ENCODE measurements around the gene CSAG3.
"Not testable (repeated sequence)": the region's sequence is repeated elsewhere in the genome, so short reads cannot be mapped to it uniquely, and the experiment has no call there.

DNA sequence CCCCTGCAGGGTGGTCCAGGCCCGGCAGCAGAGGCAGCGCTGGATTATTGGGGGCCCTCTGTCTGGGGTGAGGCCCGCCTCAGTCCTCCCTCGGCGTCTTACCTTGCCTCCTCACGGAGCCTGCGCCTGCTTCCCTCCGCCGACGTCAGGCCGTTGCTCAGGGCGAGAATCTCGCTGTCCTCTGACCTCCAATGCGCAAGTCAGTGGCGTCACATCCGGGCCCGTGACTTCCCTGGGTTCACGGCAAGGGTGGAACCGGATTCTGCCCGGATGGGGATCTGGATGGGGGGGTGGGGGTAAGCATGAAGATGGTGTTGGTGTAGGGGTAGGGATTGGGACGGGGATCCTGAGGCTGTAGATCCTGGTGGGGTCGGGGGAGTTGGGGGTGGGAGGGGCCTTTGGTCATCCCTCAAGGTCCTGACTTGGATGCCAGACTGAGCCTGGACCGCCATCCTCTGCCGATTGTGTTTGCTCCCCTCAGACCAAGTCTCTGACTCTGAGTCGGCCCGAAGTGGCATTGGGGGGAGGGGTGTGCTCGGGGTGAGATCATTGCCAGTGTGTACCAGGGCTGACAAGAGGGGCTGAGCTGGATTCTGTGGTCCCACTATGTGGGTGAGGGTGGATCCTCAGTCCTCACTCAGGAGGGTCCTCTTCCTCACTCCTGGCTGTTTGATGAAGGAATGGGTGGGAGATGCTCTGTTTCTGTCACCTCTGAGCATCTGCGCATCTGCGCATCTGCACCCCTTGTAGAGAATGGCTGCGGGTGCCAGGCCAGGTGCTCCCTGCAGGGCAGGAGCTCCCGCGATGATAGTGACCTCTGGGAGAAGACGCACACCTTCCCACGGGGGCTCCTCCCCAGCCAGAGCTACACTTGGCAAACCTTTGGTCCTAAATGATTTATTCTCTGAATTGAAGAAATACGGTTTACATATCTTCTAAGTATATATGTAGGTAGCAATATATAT is 5.0 kb upstream of the CSAG3 start, which contains the start of gene MAGEA2:
- TF ChIP-seq, protein P1, sequence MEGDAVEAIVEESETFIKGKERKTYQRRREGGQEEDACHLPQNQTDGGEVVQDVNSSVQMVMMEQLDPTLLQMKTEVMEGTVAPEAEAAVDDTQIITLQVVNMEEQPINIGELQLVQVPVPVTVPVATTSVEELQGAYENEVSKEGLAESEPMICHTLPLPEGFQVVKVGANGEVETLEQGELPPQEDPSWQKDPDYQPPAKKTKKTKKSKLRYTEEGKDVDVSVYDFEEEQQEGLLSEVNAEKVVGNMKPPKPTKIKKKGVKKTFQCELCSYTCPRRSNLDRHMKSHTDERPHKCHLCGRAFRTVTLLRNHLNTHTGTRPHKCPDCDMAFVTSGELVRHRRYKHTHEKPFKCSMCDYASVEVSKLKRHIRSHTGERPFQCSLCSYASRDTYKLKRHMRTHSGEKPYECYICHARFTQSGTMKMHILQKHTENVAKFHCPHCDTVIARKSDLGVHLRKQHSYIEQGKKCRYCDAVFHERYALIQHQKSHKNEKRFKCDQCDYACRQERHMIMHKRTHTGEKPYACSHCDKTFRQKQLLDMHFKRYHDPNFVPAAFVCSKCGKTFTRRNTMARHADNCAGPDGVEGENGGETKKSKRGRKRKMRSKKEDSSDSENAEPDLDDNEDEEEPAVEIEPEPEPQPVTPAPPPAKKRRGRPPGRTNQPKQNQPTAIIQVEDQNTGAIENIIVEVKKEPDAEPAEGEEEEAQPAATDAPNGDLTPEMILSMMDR (IDR thresholded peaks at IDR 0.05): not testable (repeated sequence)
- not testable (repeated sequence) for TF ChIP-seq POLR2A (IDR thresholded peaks at IDR 0.05)
